Neural progenitor cell (in vitro differentiated cells): ENCODE measurements around the gene ARID3A. TPM values are rescaled to one million over a fixed set of nuclear protein-coding genes. Genes with fewer than 3 reads are reported as not detected.

ENCODE experiments used
- DNase-seq: peaks from one replicate; pipeline ENCODE4 v3.0.0-alpha.2; 2016; ENCODE audit warnings: low spot score
- H2AFZ ChIP-seq: fragments of 200-600 bp; sonication (generic); replicated peaks from 2 replicates; pipeline ENCODE4 v1.6.1; 2016; ENCODE audit warnings: antibody characterized with exemption
- H3F3A ChIP-seq: fragments of 200-600 bp; sonication (generic); 2 replicates; pipeline ENCODE4 v1.6.1; 2016; ENCODE audit warnings: antibody characterized with exemption, low read depth
- H3K27ac ChIP-seq: fragments of 200-600 bp; sonication (generic); 2 replicates; pipeline ENCODE4 v1.5.1; 2016; ENCODE audit warnings: mild to moderate bottlenecking
- H3K27me3 ChIP-seq: fragments of 200-600 bp; sonication (generic); 2 replicates; pipeline ENCODE4 v1.6.1; 2016; ENCODE audit warnings: mild to moderate bottlenecking, moderate library complexity
- H3K36me3 ChIP-seq: fragments of 200-600 bp; sonication (generic); 2 replicates; pipeline ENCODE4 v1.5.1; 2016
- H3K4me1 ChIP-seq: fragments of 200-600 bp; sonication (generic); 2 replicates; pipeline ENCODE4 v1.6.1; 2016; ENCODE audit warnings: mixed run types
- H3K4me2 ChIP-seq: fragments of 200-600 bp; sonication (generic); 2 replicates; pipeline ENCODE4 v1.6.1; 2016
- H3K4me3 ChIP-seq: fragments of 200-600 bp; sonication (generic); 2 replicates; pipeline ENCODE4 v1.5.1; 2016
- H3K79me2 ChIP-seq: fragments of 200-600 bp; sonication (generic); 2 replicates; pipeline ENCODE4 v1.6.1; 2016; ENCODE audit warnings: low read depth
- H3K9ac ChIP-seq: fragments of 200-600 bp; sonication (generic); 2 replicates; pipeline ENCODE4 v1.6.1; 2016
- H3K9me3 ChIP-seq: fragments of 200-600 bp; sonication (generic); 2 replicates; pipeline ENCODE4 v1.5.1; 2016; ENCODE audit warnings: low read depth
- H4K20me1 ChIP-seq: fragments of 200-600 bp; sonication (generic); 2 replicates; pipeline ENCODE4 v1.6.1; 2016; ENCODE audit warnings: low read depth
- H3K27ac Mint-ChIP-seq: 3 replicates; pipeline ENCODE4 v1.8.0; 2021; ENCODE audit warnings: mixed read lengths
- H3K27me3 Mint-ChIP-seq: 2 replicates; pipeline ENCODE4 v1.8.0; 2022; ENCODE audit warnings: low read depth, mild to moderate bottlenecking, inconsistent platforms, moderate library complexity, mixed read lengths; ENCODE audit not compliant: insufficient read depth
- H3K36me3 Mint-ChIP-seq: 3 replicates; pipeline ENCODE4 v1.8.0; 2021; ENCODE audit warnings: mixed read lengths
- H3K4me1 Mint-ChIP-seq: 3 replicates; pipeline ENCODE4 v1.8.0; 2021; ENCODE audit warnings: mixed read lengths
- H3K4me3 Mint-ChIP-seq: 3 replicates; pipeline ENCODE4 v1.8.0; 2021; ENCODE audit warnings: mild to moderate bottlenecking, moderate library complexity, mixed read lengths
- H3K9me3 Mint-ChIP-seq: 3 replicates; pipeline ENCODE4 v1.8.0; 2020; ENCODE audit warnings: mixed read lengths
- CTCF ChIP-seq: fragments of 200-600 bp; sonication (generic); IDR thresholded peaks from 2 replicates; pipeline ENCODE4 v1.5.1; 2017; ENCODE audit warnings: antibody characterized with exemption, mild to moderate bottlenecking
- EZH2 ChIP-seq: fragments of 200-600 bp; sonication (generic); IDR thresholded peaks from 2 replicates; pipeline ENCODE4 v1.6.1; 2017; ENCODE audit warnings: antibody characterized with exemption, mild to moderate bottlenecking, moderate library complexity
- EZH2phosphoT487 ChIP-seq: fragments of 200-600 bp; sonication (generic); IDR thresholded peaks from 2 replicates; pipeline ENCODE4 v1.6.1; 2017; ENCODE audit warnings: antibody characterized with exemption
- total RNA-seq: library from RNA; depleted of rRNA; stranded (reverse); fragments of >200 nt; gene quantifications from 2 replicates; pipeline ENCODE4 v1.2.3, GENCODE V29; 2015; ENCODE audit warnings: low replicate concordance

ARID3A gene
- total RNA-seq, 1 donor from 2014 or later, result 25.5 TPM

GRCh38 chr19:931860-932647 lies 6.2 kb downstream of the ARID3A start:
- Mint-ChIP-seq H3K27me3 (peaks cover 1% of the 10 kb centered on the region), H3K27ac (no peak overlapping the region), H3K4me3 (no peak overlapping the region), H3K4me1 (peaks cover 5% of the 10 kb centered on the region), H3K36me3 (peaks cover 11% of the 10 kb centered on the region), H3K9me3 (no peaks in the 10 kb centered on the region)
- Histone ChIP-seq H3K9me3 (no peaks in the 10 kb centered on the region), H3K4me2 (no peak overlapping the region), H2AFZ (no peak overlapping the region), H3K27ac (peak overlapping the region; percentile 84), H3K4me3 (no peak overlapping the region), H3K4me1 (peaks cover 20% of the 10 kb centered on the region), H3F3A (peaks cover 15% of the 10 kb centered on the region), H3K27me3 (no peaks in the 10 kb centered on the region), H3K36me3 (no peaks in the 10 kb centered on the region), H3K9ac (no peak overlapping the region), H4K20me1 (peaks cover 81% of the 10 kb centered on the region), H3K79me2 (peaks cover 98% of the 10 kb centered on the region)
- TF ChIP-seq EZH2 (no peak), CTCF (no peak), EZH2phosphoT487 (no peak)
- DNase-seq, result no peak

GRCh38 chr19:932648-933552 lies 7.1 kb downstream of the ARID3A start:
- Histone ChIP-seq H4K20me1 (peaks cover 82% of the 10 kb centered on the region), H3K9ac (no peak overlapping the region), H3K79me2 (peaks cover 98% of the 10 kb centered on the region), H3K27me3 (no peaks in the 10 kb centered on the region), H3K4me3 (no peak overlapping the region), H2AFZ (no peak overlapping the region), H3K4me2 (peak overlapping the region; percentile 49), H3K36me3 (no peaks in the 10 kb centered on the region), H3K27ac (peak overlapping the region; percentile 84), H3K4me1 (peaks cover 16% of the 10 kb centered on the region), H3F3A (peaks cover 9% of the 10 kb centered on the region), H3K9me3 (no peaks in the 10 kb centered on the region)
- Mint-ChIP-seq H3K36me3 (peaks cover 14% of the 10 kb centered on the region), H3K4me3 (peak overlapping the region; percentile 67), H3K27ac (no peak overlapping the region), H3K27me3 (peaks cover 2% of the 10 kb centered on the region), H3K9me3 (no peaks in the 10 kb centered on the region), H3K4me1 (peaks cover 8% of the 10 kb centered on the region)
- TF ChIP-seq EZH2phosphoT487, result no peak
- TF ChIP-seq EZH2, result no peak
- TF ChIP-seq CTCF, result no peak
- peak; percentile 54 for DNase-seq

- TF ChIP-seq EZH2, result no peak
- TF ChIP-seq CTCF, result no peak
- no peak for TF ChIP-seq EZH2phosphoT487
- Mint-ChIP-seq H3K27ac (no peak overlapping the region), H3K36me3 (peaks cover 16% of the 10 kb centered on the region), H3K27me3 (peaks cover 2% of the 10 kb centered on the region), H3K4me3 (no peak overlapping the region), H3K4me1 (peaks cover 10% of the 10 kb centered on the region), H3K9me3 (no peaks in the 10 kb centered on the region)
- H3K4me1 ChIP-seq, result peaks cover 10% of the 10 kb centered on the region
- H3K27me3 ChIP-seq, result no peaks in the 10 kb centered on the region
- peaks cover 4% of the 10 kb centered on the region for H3F3A ChIP-seq
- DNase-seq, result no peak
- no peak overlapping the region for H2AFZ ChIP-seq
- H3K4me3 ChIP-seq, result no peak overlapping the region
- H3K9me3 ChIP-seq, result no peaks in the 10 kb centered on the region
- no peaks in the 10 kb centered on the region for H3K36me3 ChIP-seq
- H3K27ac ChIP-seq, result peak overlapping the region; percentile 84
- H3K9ac ChIP-seq, result no peak overlapping the region
- H3K79me2 ChIP-seq, result peaks cover 98% of the 10 kb centered on the region
- H4K20me1 ChIP-seq, result peaks cover 82% of the 10 kb centered on the region
- no peak overlapping the region for H3K4me2 ChIP-seq
Measured at GRCh38 chr19:933553-933882, 7.7 kb downstream of the ARID3A start.
